Body of pancreas (tissue), 4 donors: ENCODE results near the gene HNRNPR.
"Not testable (repeated sequence)": the region's sequence is repeated elsewhere in the genome, so short reads cannot be mapped to it uniquely, and the experiment has no call there.

ENCODE experiments used
- POLR2A ChIP-seq, 3 donors: fragments of 450-650 bp; IDR thresholded peaks; one replicate each; pipeline ENCODE4 v1.6.1; 2016; ENCODE audit warnings: antibody characterized with exemption in 3 of 3, mild to moderate bottlenecking in 2 of 3
- TF ChIP-seq, protein P1 (sequence below), 7 experiments: fragments of 450-650 bp in 4 of 7; fragments of 200-600 bp in 3 of 7; sonication (generic) in 3 of 7; IDR thresholded peaks; one replicate each; pipeline ENCODE4 v1.5.1; 2016 to 2019; ENCODE audit warnings: antibody characterized with exemption in 7 of 7

DNA sequence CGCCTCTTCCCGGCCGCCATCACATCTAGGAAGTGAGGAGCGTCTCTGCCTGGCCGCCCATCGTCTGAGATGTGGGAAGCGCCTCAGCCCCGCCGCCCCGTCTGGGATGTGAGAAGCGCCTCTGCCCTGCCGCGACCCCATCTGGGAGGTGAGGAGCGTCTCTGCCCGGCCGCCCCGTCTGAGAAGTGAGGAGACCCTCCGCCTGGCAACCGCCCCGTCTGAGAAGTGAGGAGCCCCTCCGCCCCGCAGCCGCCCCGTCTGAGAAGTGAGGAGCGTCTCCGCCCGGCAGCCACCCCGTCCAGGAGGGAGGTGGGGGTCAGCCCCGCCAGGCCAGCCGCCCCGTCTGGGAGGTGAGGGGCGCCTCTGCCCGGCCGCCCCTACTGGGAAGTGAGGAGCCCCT, 86.7 kb downstream of the HNRNPR start:
- TF ChIP-seq, protein P1, sequence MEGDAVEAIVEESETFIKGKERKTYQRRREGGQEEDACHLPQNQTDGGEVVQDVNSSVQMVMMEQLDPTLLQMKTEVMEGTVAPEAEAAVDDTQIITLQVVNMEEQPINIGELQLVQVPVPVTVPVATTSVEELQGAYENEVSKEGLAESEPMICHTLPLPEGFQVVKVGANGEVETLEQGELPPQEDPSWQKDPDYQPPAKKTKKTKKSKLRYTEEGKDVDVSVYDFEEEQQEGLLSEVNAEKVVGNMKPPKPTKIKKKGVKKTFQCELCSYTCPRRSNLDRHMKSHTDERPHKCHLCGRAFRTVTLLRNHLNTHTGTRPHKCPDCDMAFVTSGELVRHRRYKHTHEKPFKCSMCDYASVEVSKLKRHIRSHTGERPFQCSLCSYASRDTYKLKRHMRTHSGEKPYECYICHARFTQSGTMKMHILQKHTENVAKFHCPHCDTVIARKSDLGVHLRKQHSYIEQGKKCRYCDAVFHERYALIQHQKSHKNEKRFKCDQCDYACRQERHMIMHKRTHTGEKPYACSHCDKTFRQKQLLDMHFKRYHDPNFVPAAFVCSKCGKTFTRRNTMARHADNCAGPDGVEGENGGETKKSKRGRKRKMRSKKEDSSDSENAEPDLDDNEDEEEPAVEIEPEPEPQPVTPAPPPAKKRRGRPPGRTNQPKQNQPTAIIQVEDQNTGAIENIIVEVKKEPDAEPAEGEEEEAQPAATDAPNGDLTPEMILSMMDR (IDR thresholded peaks at IDR 0.05): not testable (repeated sequence)
- not testable (repeated sequence) for TF ChIP-seq POLR2A (IDR thresholded peaks at IDR 0.05)
